ENCODE measurements around the gene SUGP1.

GRCh38 chr19:19348266-19348665, 28.0 kb upstream of the SUGP1 start:
- no peak for TF ChIP-seq CTCF (conservative IDR thresholded peaks at IDR 0.05; ENCODE audit: low read length)
- TF ChIP-seq EZH2phosphoT487 (IDR thresholded peaks at IDR 0.05; ENCODE audit: borderline replicate concordance, low read depth, low read length) = no peak

Measured in OCI-LY7 (cell line).